Choroid plexus epithelial cell (primary cell): ENCODE data around the gene ADGB.
"Not testable (repeated sequence)": the region's sequence is repeated elsewhere in the genome, so short reads cannot be mapped to it uniquely, and the experiment has no call there.

Experiments used
- DNase-seq: peaks from one replicate; pipeline ENCODE4 v3.0.0-alpha.2; 2010; ENCODE audit warnings: low read depth
- H3K4me3 ChIP-seq: 2 replicates; pipeline ENCODE4 v1.5.1; 2011; ENCODE audit warnings: low read depth, mild to moderate bottlenecking, control low read depth, low read length, moderate library complexity
- TF ChIP-seq, protein P1 (sequence below): conservative IDR thresholded peaks from 2 replicates; pipeline ENCODE4 v1.5.1; 2011; ENCODE audit warnings: low read depth, mild to moderate bottlenecking, control low read depth, inconsistent platforms, low read length, moderate library complexity

Gene ADGB

DNA sequence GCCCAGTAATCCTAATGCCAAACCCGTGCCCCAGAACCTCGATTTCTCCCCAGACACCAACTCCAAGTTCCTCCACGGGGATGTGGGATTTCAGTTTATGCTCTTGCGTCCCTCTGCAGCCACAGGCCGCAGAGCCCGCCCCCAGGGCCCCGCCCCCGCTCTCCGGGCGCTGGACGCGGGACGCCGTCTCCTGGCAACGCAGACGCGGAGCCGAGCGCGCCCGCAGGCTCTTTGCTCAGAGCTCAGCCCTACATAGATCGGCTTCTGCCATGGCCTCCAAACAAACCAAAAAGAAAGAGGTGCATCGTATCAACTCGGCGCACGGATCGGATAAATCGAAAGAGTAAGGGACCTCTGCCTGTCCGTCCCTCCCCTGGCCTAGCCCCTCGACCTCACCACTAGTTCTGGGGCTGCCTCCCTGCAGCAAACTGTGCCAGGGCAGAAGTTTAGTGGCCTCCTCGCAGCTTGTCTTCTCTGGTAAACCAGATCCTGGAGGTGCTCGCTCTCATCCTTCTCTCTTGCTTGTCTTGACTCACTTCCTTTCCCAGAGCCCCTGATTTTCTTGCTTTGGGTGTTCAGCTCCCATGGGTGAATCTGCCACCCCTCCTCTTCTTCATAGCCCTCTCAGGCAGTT, at the start of gene ADGB:
Gene ADGB (plus strand): TSS at position 201 of the 634 bp plus-strand sequence. CDS start 69 bp downstream, at position 270.
- peak; percentile 69 for DNase-seq
- TF ChIP-seq, protein P1, sequence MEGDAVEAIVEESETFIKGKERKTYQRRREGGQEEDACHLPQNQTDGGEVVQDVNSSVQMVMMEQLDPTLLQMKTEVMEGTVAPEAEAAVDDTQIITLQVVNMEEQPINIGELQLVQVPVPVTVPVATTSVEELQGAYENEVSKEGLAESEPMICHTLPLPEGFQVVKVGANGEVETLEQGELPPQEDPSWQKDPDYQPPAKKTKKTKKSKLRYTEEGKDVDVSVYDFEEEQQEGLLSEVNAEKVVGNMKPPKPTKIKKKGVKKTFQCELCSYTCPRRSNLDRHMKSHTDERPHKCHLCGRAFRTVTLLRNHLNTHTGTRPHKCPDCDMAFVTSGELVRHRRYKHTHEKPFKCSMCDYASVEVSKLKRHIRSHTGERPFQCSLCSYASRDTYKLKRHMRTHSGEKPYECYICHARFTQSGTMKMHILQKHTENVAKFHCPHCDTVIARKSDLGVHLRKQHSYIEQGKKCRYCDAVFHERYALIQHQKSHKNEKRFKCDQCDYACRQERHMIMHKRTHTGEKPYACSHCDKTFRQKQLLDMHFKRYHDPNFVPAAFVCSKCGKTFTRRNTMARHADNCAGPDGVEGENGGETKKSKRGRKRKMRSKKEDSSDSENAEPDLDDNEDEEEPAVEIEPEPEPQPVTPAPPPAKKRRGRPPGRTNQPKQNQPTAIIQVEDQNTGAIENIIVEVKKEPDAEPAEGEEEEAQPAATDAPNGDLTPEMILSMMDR, result no peak
- peak within 1 kb of the TSS; percentile 55 for H3K4me3 ChIP-seq

DNA sequence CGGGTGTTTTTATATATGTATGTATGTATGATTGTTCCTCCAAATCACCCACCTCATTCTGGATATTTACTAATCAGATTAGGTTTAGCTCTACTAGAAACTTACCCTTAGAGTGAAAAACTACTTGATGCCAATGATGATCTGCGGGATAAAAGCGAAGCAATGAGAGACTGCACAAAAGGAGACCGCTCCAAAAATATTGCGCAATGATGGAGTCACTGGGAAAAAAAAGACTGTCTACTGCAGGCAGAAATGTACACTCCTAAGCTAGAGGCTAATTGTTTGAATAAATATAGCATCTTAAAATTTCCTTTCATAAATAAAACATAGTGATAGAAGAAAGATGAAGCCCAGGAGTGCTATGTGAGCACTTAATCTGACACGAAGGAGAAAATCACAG, 47.9 kb upstream of the ADGB start:
- H3K4me3 ChIP-seq, result no peak overlapping the region
- TF ChIP-seq, protein P1, result no peak
- peak; percentile 59 for DNase-seq

DNA sequence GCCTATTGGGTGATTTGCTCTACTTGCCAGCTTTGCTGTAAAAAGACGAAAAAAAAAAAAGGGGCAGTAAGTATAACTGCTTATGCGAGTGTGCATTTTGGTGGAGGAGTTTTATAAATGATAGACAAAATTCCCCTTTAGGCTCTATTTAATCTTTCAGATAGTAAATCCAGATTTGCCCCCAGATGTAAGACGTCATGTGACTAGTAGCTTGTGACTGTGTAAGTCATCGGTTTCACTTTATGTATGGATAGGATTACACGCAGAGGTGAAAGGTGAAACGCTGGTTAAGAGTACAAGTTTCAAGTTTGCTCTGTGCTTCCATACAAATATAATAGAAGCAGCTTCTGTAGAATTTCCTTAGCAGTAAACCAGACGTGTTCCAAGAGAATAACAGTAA, 47.2 kb upstream of the ADGB start:
- TF ChIP-seq, protein P1, result no peak
- peak; percentile 61 for DNase-seq
- H3K4me3 ChIP-seq, result no peak overlapping the region

DNA sequence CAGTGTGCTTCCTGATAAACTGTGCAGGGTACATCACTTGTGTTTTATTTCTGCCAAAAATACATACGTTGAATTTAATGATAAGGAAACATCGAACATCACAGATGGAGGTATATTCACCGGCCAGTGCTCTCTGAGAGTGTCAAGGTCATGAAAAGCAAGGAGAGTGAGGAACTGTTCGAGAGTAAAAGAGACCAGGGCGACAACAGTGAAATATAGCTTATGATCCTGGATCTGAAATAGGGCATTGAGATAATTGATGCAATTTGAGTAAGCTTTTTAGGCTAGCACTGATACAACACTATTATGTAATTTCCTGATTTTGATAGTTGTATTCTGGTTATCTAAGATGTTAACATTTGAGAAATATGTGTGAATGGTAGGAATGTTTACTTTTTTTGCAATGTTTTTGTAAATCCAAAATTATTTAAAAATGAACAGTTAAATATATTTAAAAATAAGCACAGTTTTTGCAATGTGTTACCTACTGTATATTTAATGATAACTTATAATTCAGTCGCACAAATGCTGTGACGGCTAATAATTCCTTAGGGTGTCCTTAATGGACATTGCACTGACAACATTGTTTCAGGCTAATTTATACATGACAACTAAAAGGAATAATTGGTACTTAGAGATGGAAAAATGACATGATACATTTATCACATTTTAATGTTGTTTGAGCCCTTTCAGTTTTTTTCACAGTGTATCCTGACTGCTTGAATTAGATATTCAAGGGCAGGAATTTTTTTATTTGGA, 45.2 kb upstream of the ADGB start:
- DNase-seq, result no peak
- TF ChIP-seq, protein P1, result no peak
- H3K4me3 ChIP-seq, result no peak overlapping the region

DNA sequence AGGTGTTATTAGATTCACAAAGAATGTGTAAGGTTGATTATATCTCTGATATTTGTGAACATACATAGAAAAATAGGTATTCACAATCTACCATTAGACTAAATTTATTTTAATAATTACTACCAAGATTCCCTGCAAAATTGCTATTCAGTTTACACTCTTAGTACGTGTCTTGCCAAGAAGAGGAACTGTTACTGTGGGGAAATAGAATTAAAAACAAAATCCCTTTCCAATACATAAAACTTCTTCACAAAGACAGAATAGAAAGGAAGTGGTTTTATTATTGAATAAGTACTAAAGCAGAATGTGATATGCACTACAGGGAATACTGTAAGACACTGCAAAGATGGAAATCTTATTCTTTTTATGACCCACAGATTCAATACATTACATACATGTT, 38.2 kb upstream of the ADGB start:
- no peak overlapping the region for H3K4me3 ChIP-seq
- no peak for DNase-seq
- TF ChIP-seq, protein P1, result no peak

DNA sequence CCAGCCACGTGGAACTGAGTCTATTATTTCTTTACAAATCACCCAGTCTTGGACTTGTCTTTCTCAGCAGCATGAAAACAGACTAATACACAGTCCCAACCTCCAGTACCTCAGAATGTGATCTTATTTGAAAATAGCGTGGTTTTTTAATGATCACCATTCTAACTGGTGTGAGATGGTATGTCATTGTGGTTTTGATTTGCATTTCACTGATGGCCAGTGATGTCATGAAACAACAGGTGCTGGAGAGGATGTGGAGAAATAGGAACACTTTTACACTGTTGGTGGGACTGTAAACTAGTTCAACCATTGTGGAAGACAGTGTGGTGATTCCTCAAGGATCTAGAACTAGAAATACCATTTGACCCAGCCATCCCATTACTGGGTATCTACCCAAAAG, 32.1 kb upstream of the ADGB start:
- not testable (repeated sequence) for H3K4me3 ChIP-seq, DNase-seq

DNA sequence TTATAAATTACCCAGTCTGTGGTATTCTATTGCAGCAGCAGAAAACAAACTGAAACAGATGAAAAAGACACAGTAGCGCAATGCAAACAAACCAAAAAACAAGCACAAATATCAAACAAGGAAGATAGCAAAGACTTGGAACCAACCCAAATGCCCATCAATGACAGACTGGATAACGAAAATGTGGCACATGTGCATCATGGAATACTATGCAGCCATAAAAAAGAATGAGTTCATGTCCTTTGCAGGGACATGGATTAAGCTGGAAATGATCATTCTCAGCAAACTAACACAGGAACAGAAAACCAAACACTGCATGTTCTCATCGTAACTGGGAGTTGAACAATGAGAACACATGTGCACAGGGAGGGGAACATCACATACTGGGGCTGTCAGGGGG, 30.2 kb upstream of the ADGB start:
- not testable (repeated sequence) for H3K4me3 ChIP-seq, DNase-seq

DNA sequence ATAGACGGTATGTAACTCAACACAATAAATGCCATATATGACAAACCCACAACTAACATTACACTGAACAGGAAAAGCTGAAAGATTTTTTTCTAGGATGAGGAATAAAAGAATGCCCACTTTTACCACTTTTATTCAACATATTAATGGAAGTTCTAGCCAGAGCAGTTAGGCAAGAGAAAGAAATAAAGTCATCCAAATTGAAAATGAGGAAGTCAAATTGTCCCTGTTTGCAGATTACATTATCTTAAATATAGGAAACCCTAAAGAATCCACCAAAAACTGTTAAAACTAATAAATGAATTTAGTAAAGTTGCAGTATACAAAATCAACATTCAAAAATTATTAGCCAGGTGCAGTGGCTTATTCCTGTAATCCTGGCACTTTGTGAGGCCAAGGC, 24.6 kb upstream of the ADGB start:
- no peak overlapping the region for H3K4me3 ChIP-seq
- TF ChIP-seq, protein P1, result no peak
- no peak for DNase-seq
